ENCODE data around the gene VRK1. TPM values are rescaled to one million over a fixed set of nuclear protein-coding genes. Genes with fewer than 3 reads are reported as not detected.

The VRK1 gene
- total RNA-seq, 2 donors from 2014 or later = 11.3 to 14.6 TPM

- ATAC-seq (peak; percentile 93), DNase-seq (peak in 1 of 2 donors; percentile 9)
- intact Hi-C loops (cut with DNase I, micrococcal nuclease) = no loop called here
Observed at GRCh38 chr14:96903444-96904023, 106.4 kb downstream of the VRK1 start.

DNA sequence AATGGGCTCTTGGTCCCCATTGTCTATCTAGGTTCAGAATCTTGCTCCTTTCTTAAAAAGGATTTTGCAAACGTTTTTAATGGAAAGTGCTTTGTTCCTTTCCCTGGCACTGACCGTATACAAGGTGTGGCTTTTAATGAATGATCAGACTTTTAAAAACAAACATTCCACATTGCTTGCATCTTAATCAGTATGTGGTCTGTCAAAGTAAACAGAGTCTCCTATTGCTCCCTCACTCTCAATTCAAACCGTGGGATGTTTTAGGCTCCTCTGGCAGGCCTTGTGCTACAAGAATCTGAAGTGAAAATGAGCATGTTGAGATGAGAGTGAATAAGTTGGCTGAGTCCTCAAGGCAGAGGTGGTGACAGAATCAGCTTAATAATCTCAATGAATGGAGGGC lies 107.0 kb downstream of the VRK1 start:
- no peak for ATAC-seq

GRCh38 chr14:96905065-96905464 lies 107.9 kb downstream of the VRK1 start:
- no peak for DNase-seq
- ATAC-seq = no peak
- intact Hi-C loops (cut with DNase I, micrococcal nuclease) = no loop called here

More for the DNA sequence above, 107.0 kb downstream of the VRK1 start:
- DNase-seq = no peak
- intact Hi-C loops (cut with DNase I, micrococcal nuclease) = no loop called here

DNA sequence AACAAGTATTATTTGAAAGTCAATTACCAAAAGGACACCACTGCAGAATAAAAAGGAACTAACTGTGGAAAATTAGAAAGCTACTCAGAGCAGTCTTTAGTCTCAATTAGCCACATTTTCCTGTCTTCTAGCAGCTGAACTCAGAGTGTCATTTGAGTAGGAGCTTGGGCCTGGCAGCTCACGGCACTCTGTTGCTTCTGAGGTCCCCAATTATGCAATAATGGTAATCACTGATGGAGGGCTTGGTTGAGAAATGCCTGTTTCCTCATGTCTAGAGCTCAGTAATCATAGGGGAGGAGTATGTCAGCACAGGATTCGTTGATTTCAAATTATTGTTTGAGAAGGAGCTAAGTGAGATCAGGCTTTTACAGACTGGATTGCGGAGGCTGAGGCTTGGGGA lies 108.6 kb downstream of the VRK1 start:
- DNase-seq (no peak), ATAC-seq (no peak)
- intact Hi-C loops (cut with DNase I, micrococcal nuclease) = no loop called here

GRCh38 chr14:96906434-96906833 lies 109.3 kb downstream of the VRK1 start:
- no peak for ATAC-seq
- no peak for DNase-seq
- intact Hi-C loops (cut with DNase I, micrococcal nuclease) = no loop called here

DNA sequence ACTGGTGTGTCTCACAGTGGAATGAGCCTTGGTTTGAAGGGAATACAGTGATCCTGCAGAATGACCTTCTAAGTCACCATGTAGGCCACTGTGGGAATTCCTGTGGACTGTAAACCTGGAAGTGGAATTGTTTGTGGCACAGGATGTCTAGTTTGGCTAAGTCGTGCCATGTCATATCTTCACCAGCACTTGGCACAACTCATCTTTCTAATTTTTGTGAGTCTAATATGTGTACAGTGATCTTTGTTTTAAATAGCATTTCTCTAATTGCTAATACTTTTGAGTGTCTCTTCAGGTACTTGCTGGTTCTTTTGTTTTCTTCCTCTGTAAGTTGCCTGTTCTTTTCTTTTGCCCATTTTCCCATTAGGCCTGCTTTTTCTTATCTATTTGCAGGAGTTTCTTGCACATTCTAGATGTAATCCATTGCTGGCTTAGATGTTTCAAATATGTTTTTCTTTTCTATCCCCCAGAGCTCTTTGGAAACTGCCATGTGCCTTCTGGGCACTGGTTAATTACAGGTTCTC lies 112.7 kb downstream of the VRK1 start:
- ATAC-seq (no peak), DNase-seq (no peak)
- intact Hi-C loops (cut with DNase I, micrococcal nuclease) = no loop called here

DNA sequence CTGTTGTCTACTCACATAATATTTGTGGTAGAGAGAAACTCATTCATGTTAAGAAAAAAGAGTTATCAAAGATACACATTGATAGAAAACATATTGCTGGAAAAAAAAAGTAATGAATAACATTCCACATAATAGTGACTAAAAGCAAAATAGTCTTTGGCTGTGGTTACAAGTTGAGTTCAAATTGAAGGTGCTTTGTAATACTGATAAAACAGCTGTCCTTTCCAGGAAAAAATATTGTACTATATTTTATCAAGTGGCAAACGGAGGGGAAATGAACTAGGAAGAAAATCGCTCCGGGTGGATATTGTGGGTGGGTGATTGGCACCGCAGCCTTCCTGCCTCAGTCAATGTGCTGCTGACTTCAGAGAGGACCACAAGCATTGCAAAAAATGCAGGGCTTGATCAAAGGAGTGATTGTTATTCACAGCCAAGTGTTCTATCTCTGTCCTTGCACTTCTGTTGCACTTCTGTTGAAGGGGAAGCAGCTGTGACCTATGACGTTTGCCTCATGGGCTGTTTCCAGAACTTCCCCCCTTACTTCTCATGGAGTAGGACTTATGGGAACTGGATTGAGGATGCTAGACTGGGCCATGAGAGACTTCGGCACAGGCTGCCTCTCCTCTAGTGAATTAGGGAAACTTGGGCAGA lies 114.4 kb downstream of the VRK1 start:
- intact Hi-C loops (cut with DNase I, micrococcal nuclease) = no loop called here
- DNase-seq = no peak
- no peak for ATAC-seq

DNA sequence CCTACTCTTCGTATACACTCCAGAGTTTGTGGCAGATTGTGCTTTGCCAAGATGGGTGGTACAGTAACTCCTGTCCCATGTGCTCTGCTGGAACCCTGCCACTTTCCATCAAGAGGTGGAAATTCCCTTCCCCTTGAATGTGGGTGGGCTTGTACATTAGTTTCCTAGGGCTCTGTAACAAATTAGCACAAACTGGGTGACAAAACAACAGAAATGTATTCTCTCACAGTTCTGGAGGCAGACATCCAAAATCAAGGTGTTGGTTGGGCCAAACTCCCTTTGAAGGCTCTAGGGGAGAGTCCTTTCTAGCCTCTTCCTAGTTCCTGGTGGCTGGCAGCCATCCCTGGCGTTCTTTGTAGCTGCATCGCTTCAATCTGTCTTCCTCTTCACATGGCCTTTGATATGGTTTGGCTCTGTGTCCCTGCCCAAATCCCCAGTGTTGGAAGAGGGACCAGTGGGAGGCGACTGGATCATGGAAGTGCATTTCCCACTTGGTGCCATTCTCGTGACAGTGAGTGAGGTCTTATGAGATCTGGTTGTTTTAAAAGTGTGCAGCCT lies 117.5 kb downstream of the VRK1 start:
- DNase-seq = no peak
- intact Hi-C loops (cut with DNase I, micrococcal nuclease) = no loop called here
- ATAC-seq = no peak

GRCh38 chr14:96915478-96915877 lies 118.3 kb downstream of the VRK1 start:
- intact Hi-C loops (cut with DNase I, micrococcal nuclease) = no loop called here
- DNase-seq = no peak
- no peak for ATAC-seq

DNA sequence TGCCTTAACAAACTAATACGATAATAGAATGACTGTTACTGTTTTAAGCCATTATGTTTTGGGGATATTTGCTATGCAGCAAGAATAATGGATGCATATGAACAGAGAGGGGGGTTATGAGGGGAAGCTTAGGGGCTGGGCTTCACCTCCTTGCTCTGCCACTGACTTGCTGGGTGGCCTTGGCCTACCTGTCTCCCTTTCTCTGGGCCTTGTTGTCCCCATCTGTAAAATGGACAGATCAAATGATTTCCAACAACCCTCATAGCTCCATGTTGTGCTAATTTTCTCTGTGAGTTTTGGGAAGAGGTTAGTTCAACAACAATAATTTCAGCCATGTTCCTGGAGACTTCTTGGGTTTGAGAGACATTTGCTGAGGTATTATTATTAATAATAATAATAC lies 119.6 kb downstream of the VRK1 start:
- intact Hi-C loops (cut with DNase I, micrococcal nuclease) = no loop called here
- ATAC-seq = no peak
- no peak for DNase-seq

DNA sequence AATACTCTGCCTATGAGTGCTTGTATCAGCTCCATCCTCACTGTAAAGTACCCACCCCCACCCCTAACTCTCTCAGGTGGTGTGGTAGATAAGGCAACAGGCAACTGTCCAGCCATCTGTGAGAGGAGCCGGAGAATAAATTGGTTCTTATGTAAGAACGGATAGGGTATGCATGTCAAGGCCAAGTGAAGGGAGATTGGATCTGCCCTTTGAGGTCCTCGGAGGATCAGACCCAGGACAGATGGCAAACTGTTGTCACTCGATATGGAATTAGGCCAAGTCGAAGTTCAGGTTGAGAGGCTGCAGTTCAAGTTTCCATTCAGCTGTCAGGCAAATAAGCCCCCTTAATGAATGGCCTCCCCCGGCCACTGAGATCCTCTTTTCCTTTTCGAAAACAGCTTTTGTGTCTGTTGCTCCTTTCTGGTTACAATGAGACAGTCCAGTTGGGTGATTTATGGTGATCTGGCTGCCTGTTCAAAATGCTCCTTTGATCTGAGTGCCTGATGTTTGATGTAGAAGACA lies 120.3 kb downstream of the VRK1 start:
- intact Hi-C loops (cut with DNase I, micrococcal nuclease) = no loop called here
- ATAC-seq (no peak), DNase-seq (no peak)

DNA sequence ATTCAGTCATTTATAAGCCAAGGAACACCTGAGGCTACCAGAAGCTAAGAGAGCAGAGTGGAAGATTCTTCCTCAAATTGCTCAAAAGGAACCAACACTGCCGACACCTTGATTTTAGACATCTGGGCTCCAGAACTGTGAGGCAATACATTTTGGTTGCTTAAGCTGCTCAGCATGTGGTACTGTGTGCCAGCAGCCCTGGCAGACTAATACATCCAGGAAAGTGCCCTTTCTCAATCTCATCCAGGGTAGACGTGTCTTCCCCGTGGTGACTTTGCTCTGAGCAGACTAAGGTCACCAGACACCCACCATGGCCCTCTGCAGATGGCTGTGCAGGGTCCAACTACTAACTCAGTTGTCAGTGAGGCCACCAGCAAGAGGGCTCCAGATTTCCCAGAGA lies 122.8 kb downstream of the VRK1 start:
- intact Hi-C loops (cut with DNase I, micrococcal nuclease) = no loop called here
- no peak for ATAC-seq
- DNase-seq = no peak

DNA sequence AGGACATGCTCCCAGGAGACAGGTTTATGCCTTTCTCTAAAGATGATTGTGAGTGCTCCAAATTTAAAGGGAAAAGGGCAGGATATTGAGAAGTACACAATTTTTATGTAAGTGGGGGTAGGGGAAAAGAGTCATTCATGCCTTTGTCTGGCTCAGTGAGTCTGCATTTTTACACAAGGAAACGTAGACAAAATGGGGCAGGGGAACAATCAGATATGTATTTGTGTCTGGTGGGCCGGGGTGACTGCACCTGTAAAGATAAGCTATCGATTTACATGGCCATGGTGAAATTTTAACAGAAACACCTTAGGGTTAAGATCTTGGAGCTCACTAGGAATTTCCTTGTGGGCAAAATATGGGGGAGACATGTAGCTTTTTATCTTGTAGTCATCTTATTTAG lies 123.6 kb downstream of the VRK1 start:
- intact Hi-C loops (cut with DNase I, micrococcal nuclease) = no loop called here
- DNase-seq (no peak), ATAC-seq (no peak)

DNA sequence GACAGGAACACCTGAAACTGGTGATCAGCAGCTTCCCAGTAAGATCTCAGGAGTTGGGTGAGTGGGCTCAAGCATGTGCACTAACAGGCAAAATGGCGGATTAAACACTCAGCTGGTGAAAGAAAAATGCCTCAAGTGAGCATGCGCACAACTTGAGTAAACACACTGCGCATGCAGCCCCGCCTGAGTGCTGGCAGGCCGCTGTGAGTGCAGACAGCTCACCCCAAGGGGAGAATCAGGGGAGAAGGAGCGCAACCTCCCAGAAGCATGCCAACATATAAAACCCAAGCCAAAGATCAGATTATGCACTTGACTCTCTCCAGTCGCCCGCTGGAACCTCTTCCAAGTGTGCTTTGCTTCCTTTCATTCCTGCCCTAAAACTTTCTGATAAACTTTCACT lies 125.8 kb downstream of the VRK1 start:
- no peak for DNase-seq
- intact Hi-C loops (cut with DNase I, micrococcal nuclease) = no loop called here
- no peak for ATAC-seq

GRCh38 chr14:96925422-96925821 lies 128.2 kb downstream of the VRK1 start:
- intact Hi-C loops (cut with DNase I, micrococcal nuclease) = no loop called here
- ATAC-seq (no peak), DNase-seq (no peak)

- DNase-seq = no peak
- intact Hi-C loops (cut with DNase I, micrococcal nuclease) = no loop called here
- ATAC-seq = no peak
Observed at GRCh38 chr14:96926001-96926400, 128.8 kb downstream of the VRK1 start.

GRCh38 chr14:96928779-96929380 lies 131.7 kb downstream of the VRK1 start:
- intact Hi-C loops (cut with DNase I, micrococcal nuclease) = no loop called here
- ATAC-seq (no peak), DNase-seq (no peak)

DNA sequence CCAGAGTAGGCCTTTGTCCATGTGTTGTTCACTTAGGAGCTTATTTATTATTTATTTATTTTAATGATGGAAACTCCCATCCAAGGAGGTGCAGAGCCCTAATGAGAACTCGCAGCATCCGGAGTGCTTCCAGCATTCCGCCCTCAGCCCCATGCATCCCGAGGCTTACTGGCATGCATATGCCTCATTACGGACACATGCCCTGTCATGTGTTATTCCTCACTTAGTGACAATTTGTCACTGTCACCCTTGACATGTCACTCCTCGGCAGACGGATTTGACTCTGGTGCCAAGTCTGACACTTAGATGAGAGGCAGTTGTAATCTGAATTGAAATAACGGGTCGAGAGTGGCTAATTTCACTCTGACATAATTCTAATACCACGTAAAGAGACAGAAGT lies 132.8 kb downstream of the VRK1 start:
- no peak for ATAC-seq
- intact Hi-C loops (cut with DNase I, micrococcal nuclease) = no loop called here
- no peak for DNase-seq

DNA sequence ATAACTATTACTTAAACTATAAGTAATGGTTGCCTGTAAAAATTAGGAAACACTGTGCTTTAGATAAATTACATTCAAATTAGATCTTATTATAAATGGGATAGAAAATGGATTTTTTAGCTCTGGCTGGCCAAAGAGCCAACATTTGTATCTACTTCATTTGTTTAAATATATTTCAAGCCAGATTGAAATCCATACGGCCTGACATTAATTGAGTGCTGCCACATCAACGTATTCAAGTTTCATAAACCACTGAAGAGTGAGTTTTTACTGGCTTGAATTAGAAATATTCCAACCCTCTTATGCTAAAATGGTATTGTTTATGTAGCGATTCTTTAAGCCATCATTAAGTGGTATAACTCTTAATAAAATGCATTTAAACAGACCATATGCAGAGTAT lies 133.3 kb downstream of the VRK1 start:
- intact Hi-C loops (cut with DNase I, micrococcal nuclease) = no loop called here
- no peak for DNase-seq
- no peak for ATAC-seq

Measured in left colon (tissue), 2 donors.